Uterus (tissue), 4 donors: ENCODE results near the gene ULK3. TPM values are rescaled to one million over a fixed set of nuclear protein-coding genes. Genes with fewer than 3 reads are reported as not detected.

Experiments used
- DNase-seq, 2 donors: peaks; one replicate each; pipeline ENCODE4 v3.0.0-alpha.2; 2019 to 2020
- H3K27ac ChIP-seq, 2 donors: fragments of 200-600 bp; sonication (generic); 1 replicate in 1 of 2; 2 replicates in 1 of 2; pipeline ENCODE4 v1.5.1; 2016 to 2018
- H3K27me3 ChIP-seq, 2 donors: fragments of 200-600 bp; sonication (generic); one replicate each; pipeline ENCODE4 v1.5.1; 2018 to 2019; ENCODE audit warnings: control low read depth in 1 of 2
- H3K36me3 ChIP-seq, 2 donors: fragments of 200-600 bp; sonication (generic); one replicate each; pipeline ENCODE4 v1.5.1; 2019; ENCODE audit warnings: control low read depth in 1 of 2
- H3K4me1 ChIP-seq, 2 donors: fragments of 200-600 bp; sonication (generic); one replicate each; pipeline ENCODE4 v1.5.1; 2018 to 2019; ENCODE audit warnings: control low read depth in 1 of 2
- H3K4me3 ChIP-seq, 2 donors: fragments of 200-600 bp; sonication (generic); 1 replicate in 1 of 2; 2 replicates in 1 of 2; pipeline ENCODE4 v1.5.1; 2018 to 2019; ENCODE audit warnings: mild to moderate bottlenecking in 1 of 2
- H3K9me3 ChIP-seq, 2 donors: fragments of 200-600 bp; sonication (generic); one replicate each; pipeline ENCODE4 v1.5.1; 2019; ENCODE audit warnings: control low read depth in 1 of 2
- CTCF ChIP-seq, 4 experiments: fragments of 200-600 bp in 2 of 4; fragments of 450-650 bp in 2 of 4; sonication (generic) in 2 of 4; IDR thresholded peaks; one replicate each; pipeline ENCODE4 v1.5.1; 2016 to 2019; ENCODE audit warnings: antibody characterized with exemption in 4 of 4, mild to moderate bottlenecking in 2 of 4, moderate library complexity in 1 of 4
- POLR2A ChIP-seq, 2 donors: fragments of 450-650 bp; IDR thresholded peaks; one replicate each; pipeline ENCODE4 v1.6.1; 2016; ENCODE audit warnings: antibody characterized with exemption in 2 of 2, mild to moderate bottlenecking in 1 of 2, moderate library complexity in 1 of 2
- intact Hi-C: fragments of 100-400 bp; cut with DNase I; formaldehyde crosslinking; loops from one replicate; pipeline ENCODE4 v1.15.1; 2023; ENCODE audit warnings: low total_unique reads
- total RNA-seq, 4 donors: library from RNA; depleted of rRNA in 3 of 4; stranded (reverse); fragments of >200 nt in 3 of 4; gene quantifications; one replicate each; pipeline versions ENCODE4 v1.1.0 to v1.2.4, GENCODE V29; 2014 to 2023
- donor health status: DM: yes; HTN: yes; CAD: no.

The ULK3 gene
- total RNA-seq, 4 donors from 2014 or later = 29.0 to 105 (median 41.2) TPM

DNA sequence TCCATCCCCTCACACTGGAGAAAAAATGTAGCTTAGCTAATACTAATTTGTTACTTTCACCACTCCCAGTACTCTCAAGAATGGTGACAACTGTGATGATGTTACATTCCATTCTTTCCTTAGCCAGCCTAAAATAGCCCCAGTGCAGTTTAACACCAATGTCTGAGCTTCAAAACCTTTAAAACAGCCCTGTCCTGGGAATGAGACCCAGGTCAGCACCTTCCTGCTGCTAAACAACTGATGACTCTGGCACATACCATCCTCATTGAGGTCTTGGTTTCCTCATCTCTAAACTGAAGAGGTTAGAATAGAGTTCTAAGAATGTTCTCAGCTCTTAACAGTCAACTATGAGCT lies 26.4 kb upstream of the ULK3 start:
- no peaks in the 10 kb centered on the region for H3K27me3 ChIP-seq
- TF ChIP-seq POLR2A (IDR thresholded peaks at IDR 0.05) (no peak), CTCF (IDR thresholded peaks at IDR 0.05) (no peak)
- H3K4me1 ChIP-seq = peaks cover 11 to 28% of the 10 kb centered on the region in 2 donors
- H3K27ac ChIP-seq = peak overlapping the region; percentile 7 to 35
- H3K4me3 ChIP-seq = no peak overlapping the region
- no peaks in the 10 kb centered on the region for H3K9me3 ChIP-seq
- DNase-seq = no peak
- no peaks in the 10 kb centered on the region for H3K36me3 ChIP-seq
- intact Hi-C loops = no loop called here

- Histone ChIP-seq H3K27ac (no peak overlapping the region), H3K4me3 (no peak overlapping the region), H3K4me1 (peaks cover 11 to 28% of the 10 kb centered on the region in 2 donors), H3K36me3 (no peaks in the 10 kb centered on the region), H3K27me3 (no peaks in the 10 kb centered on the region), H3K9me3 (no peaks in the 10 kb centered on the region)
- intact Hi-C loops = no loop called here
- no peak for DNase-seq
- TF ChIP-seq CTCF (IDR thresholded peaks at IDR 0.05) (no peak), POLR2A (IDR thresholded peaks at IDR 0.05) (no peak)
Observed at GRCh38 chr15:74868059-74868458, 25.1 kb upstream of the ULK3 start.

GRCh38 chr15:74867466-74868038 lies 24.6 kb upstream of the ULK3 start:
- H3K27me3 ChIP-seq = no peaks in the 10 kb centered on the region
- no peak for DNase-seq
- H3K4me1 ChIP-seq = peaks cover 11 to 28% of the 10 kb centered on the region in 2 donors
- no peak for TF ChIP-seq POLR2A (IDR thresholded peaks at IDR 0.05)
- no peak for TF ChIP-seq CTCF (IDR thresholded peaks at IDR 0.05)
- no peak overlapping the region for H3K27ac ChIP-seq
- no peaks in the 10 kb centered on the region for H3K36me3 ChIP-seq
- no peaks in the 10 kb centered on the region for H3K9me3 ChIP-seq
- no peak overlapping the region for H3K4me3 ChIP-seq
- intact Hi-C loops = no loop called here

DNA sequence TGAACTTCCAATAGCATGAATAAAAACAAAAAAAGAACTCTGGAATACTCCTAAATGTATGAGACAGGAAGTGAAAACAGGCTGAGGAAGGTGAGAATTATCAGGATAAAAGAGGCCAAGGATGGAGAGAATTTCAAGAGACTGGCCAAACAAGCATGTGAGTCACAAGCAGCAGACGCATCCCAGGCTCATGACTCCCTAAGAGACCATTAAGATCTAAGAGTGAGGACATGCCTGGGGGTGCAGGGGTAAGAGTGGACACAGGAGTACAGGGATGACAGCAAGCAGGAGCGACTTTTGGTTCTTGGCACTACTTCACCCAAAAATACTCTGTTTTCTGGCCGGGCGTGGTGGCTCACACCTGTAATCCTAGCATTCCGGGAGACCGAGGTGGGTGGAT lies 23.1 kb upstream of the ULK3 start:
- Histone ChIP-seq H3K9me3 (no peaks in the 10 kb centered on the region), H3K4me1 (peaks cover 6 to 19% of the 10 kb centered on the region in 2 donors), H3K27me3 (no peaks in the 10 kb centered on the region), H3K27ac (peak overlapping the region; percentile 31 to 45), H3K4me3 (no peak overlapping the region), H3K36me3 (no peaks in the 10 kb centered on the region)
- intact Hi-C loops = no loop called here
- TF ChIP-seq CTCF (IDR thresholded peaks at IDR 0.05) = no peak
- TF ChIP-seq POLR2A (IDR thresholded peaks at IDR 0.05) = no peak
- DNase-seq = peak in 1 of 2 donors; percentile 42

- intact Hi-C loops = no loop called here
- H3K36me3 ChIP-seq = no peaks in the 10 kb centered on the region
- H3K4me1 ChIP-seq = peaks cover 6 to 11% of the 10 kb centered on the region in 2 donors
- H3K9me3 ChIP-seq = no peaks in the 10 kb centered on the region
- no peak for DNase-seq
- no peaks in the 10 kb centered on the region for H3K27me3 ChIP-seq
- no peak overlapping the region for H3K4me3 ChIP-seq
- peak overlapping the region in 1 of 2 donors; percentile 31 for H3K27ac ChIP-seq
- TF ChIP-seq POLR2A (IDR thresholded peaks at IDR 0.05) (no peak), CTCF (IDR thresholded peaks at IDR 0.05) (no peak)
Observed at GRCh38 chr15:74865316-74865715, 22.4 kb upstream of the ULK3 start.
